Measurements from ENCODE around the gene MFN2.

DNA sequence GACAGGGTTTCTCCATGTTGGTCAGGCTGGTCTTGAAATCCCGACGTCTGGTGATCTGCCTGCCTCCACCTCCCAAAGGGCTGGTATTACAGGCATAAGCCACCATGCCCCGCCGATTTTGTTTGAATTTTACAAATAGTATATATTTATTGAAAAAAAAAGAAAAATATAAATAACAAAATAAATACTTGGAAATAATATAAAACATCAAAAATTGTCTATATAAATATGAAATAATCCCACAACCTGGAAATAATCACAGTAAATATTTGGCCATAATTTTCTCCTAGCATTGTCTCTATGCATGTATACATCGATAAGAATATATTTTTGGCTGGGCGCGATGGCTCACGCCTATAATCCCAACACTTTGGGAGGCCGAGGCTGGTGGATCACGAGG is 48.4 kb upstream of the MFN2 start:
- no peak for TF ChIP-seq POLR2A (IDR thresholded peaks at IDR 0.05)
- TF ChIP-seq, protein P1, sequence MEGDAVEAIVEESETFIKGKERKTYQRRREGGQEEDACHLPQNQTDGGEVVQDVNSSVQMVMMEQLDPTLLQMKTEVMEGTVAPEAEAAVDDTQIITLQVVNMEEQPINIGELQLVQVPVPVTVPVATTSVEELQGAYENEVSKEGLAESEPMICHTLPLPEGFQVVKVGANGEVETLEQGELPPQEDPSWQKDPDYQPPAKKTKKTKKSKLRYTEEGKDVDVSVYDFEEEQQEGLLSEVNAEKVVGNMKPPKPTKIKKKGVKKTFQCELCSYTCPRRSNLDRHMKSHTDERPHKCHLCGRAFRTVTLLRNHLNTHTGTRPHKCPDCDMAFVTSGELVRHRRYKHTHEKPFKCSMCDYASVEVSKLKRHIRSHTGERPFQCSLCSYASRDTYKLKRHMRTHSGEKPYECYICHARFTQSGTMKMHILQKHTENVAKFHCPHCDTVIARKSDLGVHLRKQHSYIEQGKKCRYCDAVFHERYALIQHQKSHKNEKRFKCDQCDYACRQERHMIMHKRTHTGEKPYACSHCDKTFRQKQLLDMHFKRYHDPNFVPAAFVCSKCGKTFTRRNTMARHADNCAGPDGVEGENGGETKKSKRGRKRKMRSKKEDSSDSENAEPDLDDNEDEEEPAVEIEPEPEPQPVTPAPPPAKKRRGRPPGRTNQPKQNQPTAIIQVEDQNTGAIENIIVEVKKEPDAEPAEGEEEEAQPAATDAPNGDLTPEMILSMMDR (IDR thresholded peaks at IDR 0.05): no peak
